Measurements from ENCODE around the gene OR56A4.
A peak's percentile ranks its signal among the peaks of the same experiment; 100 is the strongest.

OR56A4 gene

GRCh38 chr11:6027501-6027900 is 20.8 kb upstream of the OR56A4 start:
- ChIA-PET CTCF (interaction anchor here (0.6 to 0.7 kb wide), 3 partner anchors 215 to 335 kb away, joined by 3 to 4 read pairs (median 3); no protein-coding TSS in a partner anchor), POLR2A (no interaction called here)
- no peak overlapping the region for H3K4me3 ChIP-seq (ENCODE audit: low read depth, low read length)
- no peaks in the 10 kb centered on the region for H3K9me3 ChIP-seq (ENCODE audit: control insufficient read depth, insufficient read depth, low read depth, low read length)
- no peak overlapping the region for H3K27ac ChIP-seq (ENCODE audit: extremely low read depth, low read depth, low read length)
- H3K36me3 ChIP-seq (ENCODE audit: control insufficient read depth in 2 of 2, insufficient read depth in 1 of 2, low read length in 2 of 2), result no peaks in the 10 kb centered on the region
- TF ChIP-seq ZSCAN5A (tag by site-specific recombination; IDR thresholded peaks at IDR 0.05) (no peak), ZNF558 (tag by site-specific recombination; IDR thresholded peaks at IDR 0.05) (no peak)
- no peaks in the 10 kb centered on the region for H3K4me1 ChIP-seq (ENCODE audit: control insufficient read depth, insufficient read depth, low read length)

GRCh38 chr11:6025056-6025455 is 18.3 kb upstream of the OR56A4 start:
- Histone ChIP-seq H3K9me3 (ENCODE audit: control insufficient read depth, insufficient read depth, low read depth, low read length) (no peaks in the 10 kb centered on the region), H3K4me3 (ENCODE audit: low read depth, low read length) (no peak overlapping the region), H3K4me1 (ENCODE audit: control insufficient read depth, insufficient read depth, low read length) (no peaks in the 10 kb centered on the region), H3K27ac (ENCODE audit: extremely low read depth, low read depth, low read length) (no peak overlapping the region), H3K36me3 (ENCODE audit: control insufficient read depth in 2 of 2, insufficient read depth in 1 of 2, low read length in 2 of 2) (no peaks in the 10 kb centered on the region)
- POLR2A ChIA-PET, result no interaction called here
- TF ChIP-seq OSR2 (tag by site-specific recombination; IDR thresholded peaks at IDR 0.05), result no peak
- no peak for TF ChIP-seq ZNF2 (tag by site-specific recombination; IDR thresholded peaks at IDR 0.05)
- no peak for TF ChIP-seq ZNF791 (tag by site-specific recombination; IDR thresholded peaks at IDR 0.05)
- CTCF ChIA-PET, result interaction anchor here (0.6 to 5.5 kb wide), 4 partner anchors 291 to 658 kb away, joined by 3 to 69 read pairs (median 29); no protein-coding TSS in a partner anchor

GRCh38 chr11:6022956-6023355 is 16.2 kb upstream of the OR56A4 start:
- Histone ChIP-seq H3K27ac (ENCODE audit: extremely low read depth, low read depth, low read length) (no peak overlapping the region), H3K36me3 (ENCODE audit: control insufficient read depth in 2 of 2, insufficient read depth in 1 of 2, low read length in 2 of 2) (no peaks in the 10 kb centered on the region), H3K4me3 (ENCODE audit: low read depth, low read length) (no peak overlapping the region), H3K4me1 (ENCODE audit: control insufficient read depth, insufficient read depth, low read length) (no peaks in the 10 kb centered on the region), H3K9me3 (ENCODE audit: control insufficient read depth, insufficient read depth, low read depth, low read length) (no peaks in the 10 kb centered on the region)
- ChIA-PET CTCF (interaction anchor here (0.7 to 5.5 kb wide), 19 partner anchors 8 to 356 kb away, joined by 3 to 69 read pairs (median 5); partner anchors contain the start of gene OR52W1), POLR2A (no interaction called here)
- TF ChIP-seq ZSCAN5A (tag by site-specific recombination; IDR thresholded peaks at IDR 0.05), result no peak
- TF ChIP-seq ZNF654 (tag by site-specific recombination; IDR thresholded peaks at IDR 0.05; ENCODE audit: low read depth), result peak; percentile 59
- peak; percentile 49; the same call in 1 of the 2 replicates for TF ChIP-seq PRDM1 (tag by site-specific recombination; IDR thresholded peaks at IDR 0.05)

DNA sequence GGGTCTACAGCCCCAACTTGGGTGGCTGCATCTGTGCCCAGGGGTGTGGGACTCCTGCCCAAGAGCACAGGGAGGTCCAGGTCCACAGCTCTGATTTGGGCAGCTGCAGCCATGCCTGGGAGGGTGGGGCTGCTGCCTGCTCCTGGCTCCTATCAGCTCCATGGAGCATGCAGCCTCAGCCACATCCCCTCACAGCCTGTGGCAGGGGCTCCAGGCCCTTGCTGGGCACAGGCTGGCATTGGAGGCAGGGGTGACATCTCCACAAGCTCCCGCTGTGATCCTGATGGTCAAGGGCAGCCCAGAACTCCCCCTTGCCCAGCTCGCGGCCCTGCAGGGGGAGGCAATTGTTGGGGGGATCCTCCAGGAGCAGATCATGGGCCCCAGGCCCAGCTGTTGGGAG is 6.3 kb upstream of the OR56A4 start:
- CTCF ChIA-PET, result interaction anchor here (2.1 kb wide), 1 partner anchor 350 kb away, joined by 6 read pairs; no protein-coding TSS in a partner anchor
- Histone ChIP-seq H3K36me3 (ENCODE audit: control insufficient read depth in 2 of 2, insufficient read depth in 1 of 2, low read length in 2 of 2) (no peaks in the 10 kb centered on the region), H3K4me1 (ENCODE audit: control insufficient read depth, insufficient read depth, low read length) (no peaks in the 10 kb centered on the region), H3K4me3 (ENCODE audit: low read depth, low read length) (no peak overlapping the region), H3K9me3 (ENCODE audit: control insufficient read depth, insufficient read depth, low read depth, low read length) (no peaks in the 10 kb centered on the region), H3K27ac (ENCODE audit: extremely low read depth, low read depth, low read length) (no peak overlapping the region)
- POLR2A ChIA-PET, result no interaction called here
- no peak for TF ChIP-seq ZNF707 (tag by site-specific recombination; IDR thresholded peaks at IDR 0.05)
- TF ChIP-seq SP3 (tag by site-specific recombination; IDR thresholded peaks at IDR 0.05), result no peak
- TF ChIP-seq ZNF585B (tag by site-specific recombination; IDR thresholded peaks at IDR 0.05), result no peak
- TF ChIP-seq, protein P1, sequence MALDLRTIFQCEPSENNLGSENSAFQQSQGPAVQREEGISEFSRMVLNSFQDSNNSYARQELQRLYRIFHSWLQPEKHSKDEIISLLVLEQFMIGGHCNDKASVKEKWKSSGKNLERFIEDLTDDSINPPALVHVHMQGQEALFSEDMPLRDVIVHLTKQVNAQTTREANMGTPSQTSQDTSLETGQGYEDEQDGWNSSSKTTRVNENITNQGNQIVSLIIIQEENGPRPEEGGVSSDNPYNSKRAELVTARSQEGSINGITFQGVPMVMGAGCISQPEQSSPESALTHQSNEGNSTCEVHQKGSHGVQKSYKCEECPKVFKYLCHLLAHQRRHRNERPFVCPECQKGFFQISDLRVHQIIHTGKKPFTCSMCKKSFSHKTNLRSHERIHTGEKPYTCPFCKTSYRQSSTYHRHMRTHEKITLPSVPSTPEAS (tag by site-specific recombination; IDR thresholded peaks at IDR 0.05), result no peak
- TF ChIP-seq ZNF426 (tag by site-specific recombination; IDR thresholded peaks at IDR 0.05), result no peak
- TF ChIP-seq ZNF510 (tag by site-specific recombination; IDR thresholded peaks at IDR 0.05; ENCODE audit: insufficient replicate concordance), result no peak
- TF ChIP-seq ZNF112 (tag by site-specific recombination; IDR thresholded peaks at IDR 0.05), result no peak
